IMR-90 (cell line): Measurements from ENCODE around the gene MAPRE2. TPM values are rescaled to one million over a fixed set of nuclear protein-coding genes. Genes with fewer than 3 reads are reported as not detected.

Source experiments
- ATAC-seq: fragments of 200-7000 bp; cut with Tn5 transposase; 2 replicates; pipeline ENCODE4 v1.9.1; 2020; ENCODE audit warnings: low read depth, mild to moderate bottlenecking, moderate library complexity
- BruUV-seq: library from RNA; stranded (reverse); fragments of 400-500 nt; replicated peaks from 2 replicates; lab custom pipeline; 2021; lab: Mats Ljungman, UMichigan
- CTCF ChIA-PET: fragments of 300-600 bp; formaldehyde crosslinking; extraction: SDS; loops from one replicate; lab custom pipeline; 2021; ENCODE audit warnings: antibody characterized with exemption; lab: Yijun Ruan, JAX
- POLR2A ChIA-PET: fragments of 300-600 bp; sonication (Branson Sonifier 250); formaldehyde crosslinking; loops from one replicate; lab custom pipeline; 2022; ENCODE audit warnings: antibody characterized with exemption; ENCODE audit not compliant: unreplicated experiment; lab: Charles Lee
- DNase-seq: peaks from one replicate; pipeline ENCODE4 v3.0.0; 2013
- H2AFZ ChIP-seq: replicated peaks from 2 replicates; pipeline ENCODE3; 2013; ENCODE audit warnings: low read length, mild to moderate bottlenecking; ENCODE audit not compliant: poor library complexity
- H2AK5ac ChIP-seq: 2 replicates; pipeline ENCODE4 v1.6.1; 2013; ENCODE audit warnings: low read depth, low read length, inconsistent platforms
- H2AK9ac ChIP-seq: replicated peaks from 2 replicates; pipeline ENCODE3; 2013; ENCODE audit warnings: mild to moderate bottlenecking, low read depth, low read length, moderate library complexity; ENCODE audit not compliant: poor library complexity
- H2BK120ac ChIP-seq: 2 replicates; pipeline ENCODE4 v1.6.1; 2013; ENCODE audit warnings: low read depth, low read length, inconsistent platforms
- H2BK15ac ChIP-seq: 3 replicates; pipeline ENCODE4 v1.6.1; 2013; ENCODE audit warnings: low read depth, low read length, inconsistent platforms
- H2BK20ac ChIP-seq: 2 replicates; pipeline ENCODE4 v1.6.1; 2013; ENCODE audit warnings: low read depth, mild to moderate bottlenecking, inconsistent platforms, low read length, moderate library complexity
- H2BK5ac ChIP-seq: 2 replicates; pipeline ENCODE4 v1.6.1; 2013; ENCODE audit warnings: mild to moderate bottlenecking, low read depth, low read length, inconsistent platforms; ENCODE audit not compliant: poor library complexity, severe bottlenecking
- H3K14ac ChIP-seq: replicated peaks from 2 replicates; pipeline ENCODE4 v1.6.1; 2013; ENCODE audit warnings: low read depth, low read length, inconsistent platforms
- H3K18ac ChIP-seq: 2 replicates; pipeline ENCODE4 v1.6.1; 2013; ENCODE audit warnings: low read depth, low read length, control low read depth
- H3K23ac ChIP-seq: 2 replicates; pipeline ENCODE4 v1.6.1; 2013; ENCODE audit warnings: low read depth, low read length, inconsistent platforms
- H3K27ac ChIP-seq: 2 replicates; pipeline ENCODE4 v1.5.1; 2013; ENCODE audit warnings: mild to moderate bottlenecking, control low read depth, low read length; ENCODE audit not compliant: insufficient read depth
- H3K27me3 ChIP-seq: 2 replicates; pipeline ENCODE4 v1.6.1; 2013; ENCODE audit warnings: low read length; ENCODE audit not compliant: control insufficient read depth, insufficient read depth
- H3K36me3 ChIP-seq: 2 replicates; pipeline ENCODE4 v1.6.1; 2013; ENCODE audit warnings: low read length, mixed read lengths; ENCODE audit not compliant: control insufficient read depth, insufficient read depth
- H3K4ac ChIP-seq: 2 replicates; pipeline ENCODE4 v1.6.1; 2013; ENCODE audit warnings: low read depth, low read length, inconsistent platforms
- H3K4me1 ChIP-seq: 2 replicates; pipeline ENCODE4 v1.6.1; 2013; ENCODE audit warnings: low read length, mixed read lengths; ENCODE audit not compliant: control insufficient read depth, insufficient read depth
- H3K4me2 ChIP-seq: 2 replicates; pipeline ENCODE4 v1.6.1; 2013; ENCODE audit warnings: low read depth, mild to moderate bottlenecking, control low read depth, low read length, moderate library complexity
- H3K4me3 ChIP-seq: 2 replicates; pipeline ENCODE4 v1.5.1; 2013; ENCODE audit warnings: low read depth, mild to moderate bottlenecking, control low read depth, low read length, moderate library complexity; ENCODE audit not compliant: insufficient read depth
- H3K56ac ChIP-seq: 2 replicates; pipeline ENCODE4 v1.6.1; 2013; ENCODE audit warnings: low read length, inconsistent platforms; ENCODE audit not compliant: insufficient read depth; ENCODE audit errors: extremely low read depth
- H3K79me1 ChIP-seq, 2 experiments: 2 replicates each; pipeline ENCODE4 v1.6.1; 2013; ENCODE audit warnings: low read length in 2 of 2, inconsistent platforms in 1 of 2, low read depth in 1 of 2
- H3K9ac ChIP-seq: 2 replicates; pipeline ENCODE4 v1.6.1; 2013; ENCODE audit warnings: low read depth, low read length, control low read depth
- H3K9me1 ChIP-seq: 2 replicates; pipeline ENCODE4 v1.6.1; 2013; ENCODE audit warnings: low read length, inconsistent platforms; ENCODE audit not compliant: insufficient read depth
- H3K9me3 ChIP-seq: 2 replicates; pipeline ENCODE4 v1.6.1; 2013; ENCODE audit warnings: low read length; ENCODE audit not compliant: control insufficient read depth, insufficient read depth
- H4K20me1 ChIP-seq: 2 replicates; pipeline ENCODE4 v1.6.1; 2013; ENCODE audit warnings: low read length, inconsistent platforms; ENCODE audit not compliant: insufficient read depth
- H4K5ac ChIP-seq: 2 replicates; pipeline ENCODE4 v1.6.1; 2013; ENCODE audit warnings: mild to moderate bottlenecking, low read depth, low read length, control low read depth
- H4K8ac ChIP-seq, 2 experiments: 2 replicates each; pipeline ENCODE4 v1.6.1; 2013; ENCODE audit warnings: low read depth in 2 of 2, low read length in 2 of 2, control low read depth in 1 of 2, inconsistent platforms in 1 of 2
- H4K91ac ChIP-seq: 2 replicates; pipeline ENCODE4 v1.6.1; 2013; ENCODE audit warnings: low read depth, low read length, inconsistent platforms; ENCODE audit not compliant: insufficient read depth
- CTCF ChIP-seq: conservative IDR thresholded peaks from 2 replicates; pipeline ENCODE4 v1.5.1; 2012; ENCODE audit warnings: mild to moderate bottlenecking, low read depth, low read length, improper control_type of control experiment
- FOS ChIP-seq: fragments of 150-350 bp; IDR thresholded peaks from 2 replicates; pipeline ENCODE4 v1.6.1; 2016; ENCODE audit warnings: low read depth, low read length
- RFX5 ChIP-seq: IDR thresholded peaks from 2 replicates; pipeline ENCODE4 v1.8.0; 2012; ENCODE audit warnings: low read depth, mild to moderate bottlenecking, low read length, moderate library complexity
- WGBS, 2 experiments: methylation state at CpG; one replicate each; pipeline versions ENCODE4 v1.1.5 to v1.1.7; 2013; ENCODE audit warnings: missing lambda C conversion rate in 2 of 2; ENCODE audit not compliant: insufficient read length in 1 of 2; ENCODE audit errors: extremely low coverage in 2 of 2; 5-methylcytosine and 5-hydroxymethylcytosine counted together
- dilution Hi-C: fragments of 300-500 bp; cut with HindIII; formaldehyde crosslinking; loops from one replicate; pipeline ENCODE4 v1.14.3; 2018; ENCODE audit warnings: low sequenced_read_pairs; ENCODE audit not compliant: unreplicated experiment
- in situ Hi-C: fragments of 300-500 bp; cut with MboI; formaldehyde crosslinking; loops from 3 replicates; pipeline ENCODE4 v1.14.3; 2019; ENCODE audit warnings: low sequenced_read_pairs, inconsistent platforms, mixed read lengths
- intact Hi-C: fragments of 100-400 bp; cut with micrococcal nuclease; formaldehyde crosslinking; loops from 2 replicates; pipeline ENCODE4 v1.10.0; 2022
- polyA plus RNA-seq, 3 experiments: library from polyadenylated mRNA; depleted of rRNA; stranded (reverse); fragments of >200 nt; gene quantifications; 2 replicates each; pipeline ENCODE4 v1.2.3, GENCODE V29; 2012; ENCODE audit warnings: low replicate concordance in 1 of 3
- total RNA-seq: library from RNA; depleted of rRNA; stranded (reverse); fragments of >200 nt; gene quantifications from 2 replicates; pipeline ENCODE4 v1.2.3, GENCODE V29; 2012

The MAPRE2 gene
- total and polyA plus RNA-seq, 2 of the 4 experiments (the other 2 are of a cell fraction): 19.6 to 23.8 TPM

GRCh38 chr18:35164133-35164532 lies 122.9 kb downstream of the MAPRE2 start:
- H3K18ac ChIP-seq: no peak overlapping the region
- no peak overlapping the region for H2AK5ac ChIP-seq
- H2BK15ac ChIP-seq: no peak overlapping the region
- H3K4me1 ChIP-seq: no peaks in the 10 kb centered on the region
- no peak overlapping the region for H2BK120ac ChIP-seq
- H3K27me3 ChIP-seq: peaks cover 6% of the 10 kb centered on the region
- H2AK9ac ChIP-seq: no peak overlapping the region
- H4K8ac ChIP-seq: no peak overlapping the region
- 0 out of 2 replicates have a peak, but pooled peaks cover 3% of the 10 kb centered on the region for H3K9me1 ChIP-seq
- H3K4ac ChIP-seq: no peak overlapping the region
- CTCF ChIA-PET: no interaction called here
- H4K20me1 ChIP-seq: no peaks in the 10 kb centered on the region
- no peak overlapping the region for H2BK20ac ChIP-seq
- dilution Hi-C loops (no loop called here), in situ Hi-C loops (no loop called here), intact Hi-C loops (no loop called here)
- no peaks in the 10 kb centered on the region for H3K79me1 ChIP-seq
- H3K9me3 ChIP-seq: no peaks in the 10 kb centered on the region
- no CpG with 5 or more reads among the region's 6 CpGs for WGBS, 2 experiments
- no peak overlapping the region for H4K5ac ChIP-seq
- no peak overlapping the region for H3K27ac ChIP-seq
- no peak overlapping the region for H2AFZ ChIP-seq
- H3K36me3 ChIP-seq: no peaks in the 10 kb centered on the region
- H3K9ac ChIP-seq: no peak overlapping the region
- POLR2A ChIA-PET: no interaction called here
- no peak for TF ChIP-seq RFX5
- TF ChIP-seq CTCF: no peak
- no peak for TF ChIP-seq FOS
- ATAC-seq (no peak), DNase-seq (no peak)
- no peak overlapping the region for H2BK5ac ChIP-seq
- no peak overlapping the region for H3K56ac ChIP-seq
- BruUV-seq: no TSS peak
- no peak overlapping the region for H3K14ac ChIP-seq
- no peak overlapping the region for H3K4me2 ChIP-seq
- H3K23ac ChIP-seq: no peak overlapping the region
- no peak overlapping the region for H3K4me3 ChIP-seq
- H4K91ac ChIP-seq: no peak overlapping the region
